ENCODE data around the gene TM4SF5. TPM values are rescaled to one million over a fixed set of nuclear protein-coding genes. Genes with fewer than 3 reads are reported as not detected.

TM4SF5 gene
- total and polyA plus RNA-seq, 9 donors: 0.31 to 0.83 TPM; not detected in 7

DNA sequence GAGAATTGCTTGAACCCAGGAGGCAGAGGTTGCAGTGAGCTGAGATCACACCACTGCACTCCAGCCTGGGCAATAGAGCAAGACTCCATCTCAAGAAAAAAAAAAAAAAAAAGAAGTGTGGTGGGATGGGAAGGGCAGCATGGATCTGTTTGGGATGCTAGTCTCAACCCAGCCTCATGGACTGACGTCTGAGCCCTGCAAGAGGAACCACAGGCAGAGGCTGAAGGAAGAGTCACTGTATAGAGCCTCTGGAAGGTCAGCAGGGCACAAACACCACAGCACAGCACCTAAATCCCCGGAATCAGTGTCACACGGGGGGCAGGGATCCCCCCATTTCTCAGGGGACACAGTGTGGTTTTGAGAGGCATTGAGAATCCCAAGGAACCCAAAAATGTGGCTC lies 21.1 kb upstream of the TM4SF5 start:
- TF ChIP-seq EP300 (IDR thresholded peaks at IDR 0.05): no peak
- no peak for TF ChIP-seq POLR2A (IDR thresholded peaks at IDR 0.05)
- no peak for TF ChIP-seq CTCF (IDR thresholded peaks at IDR 0.05)
- intact Hi-C loops (cut with DNase I): no loop called here
- DNase-seq: no peak
- Histone ChIP-seq H3K4me1 (ENCODE audit: insufficient read depth) (no peaks in the 10 kb centered on the region), H3K9me3 (no peaks in the 10 kb centered on the region), H3K27ac (no peak overlapping the region), H3K4me3 (no peak overlapping the region), H3K27me3 (no peaks in the 10 kb centered on the region), H3K36me3 (no peaks in the 10 kb centered on the region)
- WGBS, 3 donors: 30 to 38% (median 34%) methylated on average over 3 of the region's 3 CpGs

DNA sequence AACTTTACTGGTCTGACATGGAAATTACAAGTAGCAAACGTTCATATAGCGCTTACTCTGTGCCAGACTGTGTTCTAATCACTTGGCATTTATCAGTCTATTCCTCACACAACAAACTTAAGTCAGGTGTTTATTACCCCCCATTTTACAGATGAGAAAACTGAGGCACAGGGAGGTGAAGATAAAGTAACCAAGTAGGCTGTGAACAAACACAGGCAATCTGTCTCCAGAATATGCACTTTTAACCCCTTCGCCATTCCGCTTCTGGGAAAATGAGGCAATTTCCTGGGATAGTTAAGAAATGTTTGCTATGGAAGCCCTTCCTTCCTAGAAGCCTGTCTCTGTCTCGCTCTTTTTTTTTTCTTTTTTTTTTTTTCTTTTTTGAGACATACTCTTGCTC lies 19.8 kb upstream of the TM4SF5 start:
- Histone ChIP-seq H3K9me3 (no peaks in the 10 kb centered on the region), H3K36me3 (no peaks in the 10 kb centered on the region), H3K4me1 (ENCODE audit: insufficient read depth) (no peaks in the 10 kb centered on the region), H3K27ac (no peak overlapping the region), H3K4me3 (no peak overlapping the region), H3K27me3 (no peaks in the 10 kb centered on the region)
- DNase-seq: no peak
- WGBS, 3 donors: 65 to 71% (median 69%) methylated on average over 5 of the region's 5 CpGs
- intact Hi-C loops (cut with DNase I): no loop called here
- TF ChIP-seq EP300 (IDR thresholded peaks at IDR 0.05): no peak
- no peak for TF ChIP-seq POLR2A (IDR thresholded peaks at IDR 0.05)
- TF ChIP-seq CTCF (IDR thresholded peaks at IDR 0.05): no peak

DNA sequence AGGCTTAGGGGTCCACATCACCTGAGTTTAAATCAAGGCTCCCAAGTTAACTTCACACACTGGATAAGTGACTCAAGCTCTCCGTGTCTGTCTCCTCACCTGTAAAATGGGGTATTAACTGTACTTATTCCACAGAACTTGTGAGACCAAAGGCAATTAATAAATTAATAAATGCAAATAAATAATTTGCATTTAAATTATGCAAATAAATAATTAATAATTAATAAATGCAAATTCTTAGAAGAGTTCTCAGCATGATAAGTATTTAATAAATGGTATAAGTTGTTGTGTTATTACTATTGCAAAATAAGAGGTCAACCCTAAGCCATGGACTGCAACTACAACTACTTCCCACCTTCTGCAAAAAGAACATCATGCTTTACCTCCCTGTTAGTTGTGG lies 18.3 kb upstream of the TM4SF5 start:
- no peaks in the 10 kb centered on the region for H3K9me3 ChIP-seq
- H3K27ac ChIP-seq: no peak overlapping the region
- no peaks in the 10 kb centered on the region for H3K36me3 ChIP-seq
- no peaks in the 10 kb centered on the region for H3K27me3 ChIP-seq
- H3K4me3 ChIP-seq: no peak overlapping the region
- 70 to 75% (median 75%) methylated on average over 1 of the region's 1 CpG for WGBS, 3 donors
- no peak for TF ChIP-seq CTCF (IDR thresholded peaks at IDR 0.05)
- no peak for TF ChIP-seq POLR2A (IDR thresholded peaks at IDR 0.05)
- no peak for TF ChIP-seq EP300 (IDR thresholded peaks at IDR 0.05)
- DNase-seq: no peak
- H3K4me1 ChIP-seq (ENCODE audit: insufficient read depth): no peaks in the 10 kb centered on the region
- intact Hi-C loops (cut with DNase I): no loop called here

- no peak for DNase-seq
- no peak for TF ChIP-seq EP300 (IDR thresholded peaks at IDR 0.05)
- TF ChIP-seq CTCF (IDR thresholded peaks at IDR 0.05): no peak
- no peak overlapping the region for H3K4me3 ChIP-seq
- WGBS, 3 donors: 36 to 57% (median 47%) methylated on average over 10 of the region's 10 CpGs
- no peaks in the 10 kb centered on the region for H3K27me3 ChIP-seq
- intact Hi-C loops (cut with DNase I): no loop called here
- H3K9me3 ChIP-seq: no peaks in the 10 kb centered on the region
- H3K36me3 ChIP-seq: no peaks in the 10 kb centered on the region
- H3K27ac ChIP-seq: no peak overlapping the region
- no peaks in the 10 kb centered on the region for H3K4me1 ChIP-seq (ENCODE audit: insufficient read depth)
Observed at GRCh38 chr17:4759776-4760236, 11.9 kb upstream of the TM4SF5 start.

GRCh38 chr17:4764595-4764994 lies 7.1 kb upstream of the TM4SF5 start:
- H3K27me3 ChIP-seq: no peaks in the 10 kb centered on the region
- no peaks in the 10 kb centered on the region for H3K36me3 ChIP-seq
- WGBS, 3 donors: 64 to 75% (median 69%) methylated on average over 3 of the region's 3 CpGs
- H3K27ac ChIP-seq: no peak overlapping the region
- TF ChIP-seq POLR2A (IDR thresholded peaks at IDR 0.05): no peak
- no peak for TF ChIP-seq CTCF (IDR thresholded peaks at IDR 0.05)
- TF ChIP-seq EP300 (IDR thresholded peaks at IDR 0.05): no peak
- intact Hi-C loops (cut with DNase I): no loop called here
- no peaks in the 10 kb centered on the region for H3K4me1 ChIP-seq (ENCODE audit: insufficient read depth)
- no peak overlapping the region for H3K4me3 ChIP-seq
- no peak for DNase-seq
- H3K9me3 ChIP-seq: no peaks in the 10 kb centered on the region
